GM04503 (cell line): ENCODE results near the gene SRA1.

Source experiments
- DNase-seq: peaks from one replicate; pipeline ENCODE4 v3.0.0-alpha.2; 2012; ENCODE audit warnings: low read depth

SRA1 gene

DNA sequence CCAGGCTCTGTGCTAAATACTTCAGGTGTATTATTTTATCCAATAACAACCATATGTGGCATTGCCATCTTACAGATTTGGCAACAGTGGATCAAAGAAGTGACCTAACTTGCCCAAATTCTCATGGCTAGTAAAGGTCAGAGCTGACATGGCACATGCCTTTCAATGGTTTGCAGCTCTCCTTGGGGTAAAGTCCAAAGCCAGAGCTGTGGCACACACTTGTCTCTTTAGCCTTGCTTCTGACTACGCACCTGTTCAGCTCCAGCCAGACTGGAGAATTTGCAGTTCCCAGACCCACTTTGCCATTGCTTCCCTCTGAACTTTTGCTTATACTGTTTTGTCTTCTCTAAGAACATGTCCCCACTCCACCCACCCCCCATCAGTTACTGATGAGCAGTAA is 13.2 kb upstream of the SRA1 start:
- DNase-seq = no peak

- DNase-seq = no peak
These were observed 12.8 kb upstream of the SRA1 start for GRCh38 chr5:140570058-140570457.

GRCh38 chr5:140569197-140569596 is 11.9 kb upstream of the SRA1 start:
- DNase-seq = no peak

GRCh38 chr5:140568443-140569063 is 11.3 kb upstream of the SRA1 start:
- DNase-seq = no peak

GRCh38 chr5:140567871-140568270 is 10.6 kb upstream of the SRA1 start:
- no peak for DNase-seq

DNA sequence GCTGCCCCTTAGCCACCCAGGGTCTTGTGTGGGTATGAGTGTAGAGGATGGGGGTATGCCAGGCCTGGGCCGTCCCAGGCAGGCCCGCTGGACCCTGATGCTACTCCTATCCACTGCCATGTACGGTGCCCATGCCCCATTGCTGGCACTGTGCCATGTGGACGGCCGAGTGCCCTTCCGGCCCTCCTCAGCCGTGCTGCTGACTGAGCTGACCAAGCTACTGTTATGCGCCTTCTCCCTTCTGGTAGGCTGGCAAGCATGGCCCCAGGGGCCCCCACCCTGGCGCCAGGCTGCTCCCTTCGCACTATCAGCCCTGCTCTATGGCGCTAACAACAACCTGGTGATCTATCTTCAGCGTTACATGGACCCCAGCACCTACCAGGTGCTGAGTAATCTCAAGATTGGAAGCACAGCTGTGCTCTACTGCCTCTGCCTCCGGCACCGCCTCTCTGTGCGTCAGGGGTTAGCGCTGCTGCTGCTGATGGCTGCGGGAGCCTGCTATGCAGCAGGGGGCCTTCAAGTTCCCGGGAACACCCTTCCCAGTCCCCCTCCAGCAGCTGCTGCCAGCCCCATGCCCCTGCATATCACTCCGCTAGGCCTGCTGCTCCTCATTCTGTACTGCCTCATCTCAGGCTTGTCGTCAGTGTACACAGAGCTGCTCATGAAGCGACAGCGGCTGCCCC is 10.0 kb upstream of the SRA1 start:
- DNase-seq = no peak

- no peak for DNase-seq
These were observed 9.4 kb upstream of the SRA1 start for GRCh38 chr5:140566665-140567064.

GRCh38 chr5:140565780-140566095 is 8.5 kb upstream of the SRA1 start:
- DNase-seq = no peak

- DNase-seq = no peak
These were observed 7.9 kb upstream of the SRA1 start for GRCh38 chr5:140565024-140565779.

DNA sequence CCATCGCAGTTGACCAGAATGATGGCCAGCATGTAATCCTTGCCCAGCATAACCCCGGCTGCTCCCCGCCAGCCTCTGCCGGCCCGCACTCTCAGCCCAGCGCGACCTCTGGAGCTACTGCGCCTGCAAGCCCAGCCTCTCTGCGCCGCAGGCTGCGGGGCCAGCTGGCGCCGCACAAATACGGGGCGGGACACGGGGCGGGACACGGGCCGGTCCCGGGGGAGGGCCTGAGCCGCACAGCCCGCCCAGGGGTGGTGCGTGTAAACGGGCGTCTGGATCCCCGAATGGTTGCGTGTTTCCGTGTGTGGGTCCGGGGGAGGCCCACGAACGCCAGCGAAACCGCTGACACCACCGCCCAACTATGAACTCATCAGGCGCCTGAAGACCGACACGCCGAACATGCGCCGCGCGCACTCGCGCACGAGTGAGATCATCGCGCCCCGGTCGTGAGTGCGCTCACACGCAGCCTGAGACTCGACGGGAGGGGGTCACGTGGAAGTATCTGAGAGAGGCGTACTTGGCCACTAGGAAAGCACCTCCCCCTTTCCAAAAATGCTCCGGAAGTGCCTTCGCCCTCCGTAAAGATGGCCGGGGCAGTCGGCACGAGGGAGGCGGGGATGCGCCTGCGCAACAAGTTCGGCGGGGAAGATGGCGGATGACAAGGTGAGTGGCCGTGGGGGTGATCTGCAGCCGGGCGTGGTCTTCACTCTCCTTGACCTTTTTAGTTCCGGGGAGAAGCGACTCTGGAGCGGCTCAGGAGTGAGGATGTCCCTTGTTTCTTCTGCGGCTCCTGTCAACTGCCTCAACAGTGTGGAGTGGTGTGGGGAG is 7.1 kb upstream of the SRA1 start, which contains the start of the genes APBB3 and SLC35A4:
Gene APBB3, minus strand, starts transcription at position 403 of the 828 bp plus-strand sequence. Its CDS starts 353 bp downstream, at position 50.
Gene SLC35A4, plus strand, starts transcription at position 633 of the 828 bp plus-strand sequence. CDS start 2,342 bp downstream, outside the sequence.
- DNase-seq = peak; percentile 97

DNA sequence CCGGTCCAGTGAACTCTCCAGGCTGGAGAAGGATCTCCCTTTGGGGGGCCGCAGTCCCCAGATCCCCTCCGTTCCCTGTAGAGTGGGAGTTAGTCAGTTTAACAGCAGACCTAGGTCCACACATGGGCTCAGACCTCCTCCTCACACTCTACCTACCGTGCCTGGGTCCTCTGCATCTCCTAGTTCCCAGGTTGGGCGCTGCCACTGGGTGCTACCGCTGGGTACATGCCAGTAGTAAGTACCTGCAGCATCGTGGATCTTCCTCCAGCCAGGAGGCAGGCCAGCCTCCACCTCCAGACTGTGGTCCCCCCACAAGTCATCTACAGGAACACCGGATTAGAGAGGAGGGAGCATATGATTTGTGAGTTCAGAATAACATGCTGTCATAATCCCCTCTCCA is 6.3 kb upstream of the SRA1 start:
- DNase-seq = no peak

DNA sequence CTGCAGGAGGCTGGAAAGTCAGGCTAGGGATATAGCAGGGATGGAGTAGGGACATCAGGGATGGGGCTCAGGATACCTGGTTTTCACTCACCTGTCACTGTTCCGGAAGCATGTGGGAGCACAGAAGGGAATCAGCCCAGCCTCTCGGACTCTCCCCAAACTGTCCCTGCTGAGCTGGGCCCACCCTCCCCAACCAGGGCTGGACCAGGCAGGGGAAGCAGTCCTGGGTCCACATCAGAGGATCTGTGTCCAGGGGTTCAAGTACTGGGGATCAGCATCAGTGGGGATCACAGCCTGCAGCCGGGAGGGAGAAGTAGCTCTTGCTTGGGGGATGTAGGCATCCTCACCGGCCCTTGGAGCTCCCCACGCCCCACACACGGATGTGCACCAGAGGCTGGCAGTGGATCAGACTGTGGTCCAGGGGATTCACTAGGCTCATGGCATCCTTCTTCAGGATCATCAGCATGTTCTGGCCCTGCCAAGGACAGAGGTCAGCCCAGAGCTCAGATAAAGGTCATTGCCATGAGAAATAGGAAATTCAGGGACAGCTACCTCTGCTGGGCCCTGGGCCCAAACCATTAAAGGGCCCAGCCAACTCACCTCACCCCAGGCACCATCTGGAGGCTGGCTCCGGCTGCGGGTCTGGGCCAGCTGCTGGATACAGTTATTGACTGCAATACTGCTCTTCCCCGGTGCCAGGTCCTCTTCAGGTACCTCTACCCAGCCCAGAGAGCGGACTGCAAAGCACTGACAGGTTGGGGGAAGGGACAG is 4.7 kb upstream of the SRA1 start:
- DNase-seq = no peak

DNA sequence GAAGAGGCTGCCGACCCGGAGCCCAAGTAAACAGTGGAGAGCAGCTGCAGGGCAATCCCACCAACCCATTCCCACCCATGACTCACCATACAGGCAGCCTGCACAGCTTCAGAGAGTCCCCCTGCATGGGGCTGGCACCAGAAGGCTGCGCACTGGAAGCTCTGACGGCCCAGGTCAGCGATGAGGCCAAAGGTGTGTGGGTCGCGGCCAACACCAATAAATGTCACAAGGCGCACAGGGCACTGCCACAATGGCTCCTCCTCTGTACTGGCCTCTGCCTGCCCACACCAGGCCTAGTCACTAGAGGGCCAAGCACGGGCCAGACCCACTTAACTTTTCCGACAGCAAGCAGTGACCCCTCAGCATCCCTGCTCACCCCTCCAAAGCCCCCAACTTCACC is 3.0 kb upstream of the SRA1 start:
- DNase-seq = no peak

GRCh38 chr5:140558542-140558941 is 1.3 kb upstream of the SRA1 start:
- DNase-seq = no peak

- DNase-seq = no peak
These were observed 692 bp upstream of the SRA1 start for GRCh38 chr5:140557965-140558364.

GRCh38 chr5:140556438-140556837 is 835 bp downstream of the SRA1 start:
- DNase-seq = no peak

DNA sequence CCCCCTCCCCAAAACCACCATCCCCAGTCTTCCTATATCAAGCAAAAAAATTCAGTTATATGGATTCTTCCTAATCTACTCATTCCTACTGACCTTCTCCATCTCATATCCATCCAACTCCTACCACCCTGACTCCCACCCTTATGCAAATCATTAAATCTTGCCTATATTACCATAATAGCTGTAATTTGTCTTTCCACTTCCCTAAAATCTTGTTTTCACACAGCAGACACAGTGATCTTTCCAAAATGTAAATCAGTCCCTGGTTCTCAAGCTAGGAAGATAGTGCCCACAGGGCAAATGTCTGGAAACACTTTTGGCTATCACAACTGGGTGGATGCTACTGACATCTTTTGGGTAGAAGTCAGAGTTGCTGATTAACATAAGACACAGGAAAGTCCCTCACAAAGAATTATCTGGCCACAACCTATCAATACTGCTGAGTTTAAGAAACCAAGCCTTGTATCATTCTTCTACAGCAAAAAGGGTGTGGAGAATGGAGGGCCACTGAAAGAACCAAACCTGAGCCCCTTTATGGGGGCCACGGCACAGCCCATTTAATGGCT is 1.4 kb downstream of the SRA1 start:
- no peak for DNase-seq

DNA sequence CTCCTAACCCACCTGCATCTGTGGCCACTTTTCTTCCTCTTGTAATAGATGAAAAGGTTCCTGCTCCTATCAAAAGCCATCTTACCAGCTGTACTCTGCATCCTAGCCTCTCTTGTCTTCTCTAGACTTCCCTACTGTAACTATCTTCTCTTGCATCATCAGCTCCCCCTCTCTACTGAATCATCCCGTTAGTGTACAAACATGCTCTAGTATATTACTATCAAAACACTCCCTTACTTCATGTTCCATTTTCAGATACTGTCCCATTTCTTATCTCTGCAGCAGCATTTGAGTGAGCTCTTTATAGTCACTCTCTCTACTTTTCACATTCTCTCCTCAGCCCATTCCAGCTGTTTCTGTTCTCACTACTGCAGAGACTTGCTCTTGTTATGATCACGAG is 2.8 kb downstream of the SRA1 start:
- DNase-seq = no peak

GRCh38 chr5:140553657-140554056 is 3.6 kb downstream of the SRA1 start:
- no peak for DNase-seq

- DNase-seq = no peak
These were observed 5.4 kb downstream of the SRA1 start for GRCh38 chr5:140551872-140552271.
